Vagina (tissue), 2 donors: ENCODE data around the gene PAK1.

Experiments used
- CTCF ChIP-seq, 3 experiments: fragments of 450-650 bp in 2 of 3; fragments of 200-600 bp in 1 of 3; sonication (generic) in 1 of 3; IDR thresholded peaks; one replicate each; pipeline ENCODE4 v1.5.1; 2017 to 2019; ENCODE audit warnings: antibody characterized with exemption in 3 of 3, mild to moderate bottlenecking in 2 of 3, moderate library complexity in 2 of 3
- POLR2A ChIP-seq, 2 donors: fragments of 450-650 bp; IDR thresholded peaks; one replicate each; pipeline ENCODE4 v1.6.1; 2017; ENCODE audit warnings: antibody characterized with exemption in 2 of 2, mild to moderate bottlenecking in 2 of 2, moderate library complexity in 2 of 2

DNA sequence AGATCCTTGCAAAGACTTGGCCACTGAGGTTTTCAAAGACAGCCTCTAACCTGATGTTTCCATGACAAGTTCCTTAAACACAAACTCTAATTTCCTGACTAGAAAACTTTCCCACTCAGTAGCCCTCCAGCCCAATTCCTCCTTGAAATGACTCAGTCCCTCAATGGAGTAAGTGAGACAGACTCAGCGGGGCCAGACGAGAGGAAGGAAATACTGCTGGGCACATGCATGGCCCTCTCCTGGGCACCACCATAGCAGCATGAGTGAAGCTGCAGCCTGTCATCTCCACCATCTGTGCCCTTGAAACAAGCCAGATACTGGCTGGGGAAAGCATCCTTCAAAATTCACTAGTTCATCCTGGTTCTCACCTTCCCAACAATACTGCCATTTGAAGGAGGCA is 96.2 kb downstream of the PAK1 start:
- TF ChIP-seq POLR2A (IDR thresholded peaks at IDR 0.05) (no peak), CTCF (IDR thresholded peaks at IDR 0.05) (no peak)
